Heart left ventricle (tissue), 13 donors: ENCODE measurements around the gene MRPS10.

Experiments
- CTCF ChIP-seq, 12 donors: fragments of 200-600 bp; sonication (generic) in 4 of 12; IDR thresholded peaks; one replicate each; pipeline versions ENCODE4 v1.5.0 to v1.8.0; 2018 to 2022; ENCODE audit warnings: antibody characterized with exemption in 12 of 12, mild to moderate bottlenecking in 5 of 12
- POLR2A ChIP-seq, 2 donors: fragments of 450-650 bp; IDR thresholded peaks; one replicate each; pipeline ENCODE4 v1.6.1; 2017; ENCODE audit warnings: antibody characterized with exemption in 2 of 2, mild to moderate bottlenecking in 2 of 2, moderate library complexity in 2 of 2
- donor health status: ischemic (EF 13 %, LVEDD 7.1; RV severe dilation, severe dysfunction).
- donor health status: DM: no; HTN: yes; CAD: no.
- donor health status: DM: no; HTN: no; CAD: no.
- donor health status: ischemic (EF 25% LVEDD 6.9; RV normal size, moderate dysfunction).
- donor health status: ischemic (EF 25% LVEDD 5.7; RV mildly dilated, moderate dysfunction).
- donor health status: ischemic (EF 35%, LVEDD 5.7; RV mildly dilated, moderate dysfunction).
- donor health status: nonischemic (EF 11% LVEDD 7.7; RV severe dilation, severe dysfunction).
- donor health status: DM: yes; HTN: yes; CAD: no.
- donor health status: PGD.
- donor health status: ischemic (EF 29% LVEDD 5.4; RV normal size, mild dysfunction).
- donor health status: nonischemic (EF 23%, LVEDD 6.1; RV moderate dilation, normal function).

- TF ChIP-seq CTCF (IDR thresholded peaks at IDR 0.05) (no peak), POLR2A (IDR thresholded peaks at IDR 0.05) (no peak)
Observed at GRCh38 chr6:42171813-42172581, 45.7 kb downstream of the MRPS10 start.
